Endometrial microvascular endothelial cells (primary cell): ENCODE results near the gene PFN3. TPM values are rescaled to one million over a fixed set of nuclear protein-coding genes. Genes with fewer than 3 reads are reported as not detected.

Experiments used
- in situ Hi-C: cut with HindIII; loops from 2 replicates; pipeline ENCODE4 v1.10.0; 2017; ENCODE audit warnings: low sequenced_read_pairs, low pct_unique_long_range_greater_than_20kb; ENCODE audit errors: inconsistent ontology term
- total RNA-seq: library from RNA; depleted of rRNA; stranded (reverse); fragments of >200 nt; gene quantifications from one replicate; pipeline ENCODE4 v1.2.3, GENCODE V29; 2015; ENCODE audit errors: inconsistent ontology term

Gene PFN3
- total RNA-seq, 1 donor from 2014 or later = not detected

DNA sequence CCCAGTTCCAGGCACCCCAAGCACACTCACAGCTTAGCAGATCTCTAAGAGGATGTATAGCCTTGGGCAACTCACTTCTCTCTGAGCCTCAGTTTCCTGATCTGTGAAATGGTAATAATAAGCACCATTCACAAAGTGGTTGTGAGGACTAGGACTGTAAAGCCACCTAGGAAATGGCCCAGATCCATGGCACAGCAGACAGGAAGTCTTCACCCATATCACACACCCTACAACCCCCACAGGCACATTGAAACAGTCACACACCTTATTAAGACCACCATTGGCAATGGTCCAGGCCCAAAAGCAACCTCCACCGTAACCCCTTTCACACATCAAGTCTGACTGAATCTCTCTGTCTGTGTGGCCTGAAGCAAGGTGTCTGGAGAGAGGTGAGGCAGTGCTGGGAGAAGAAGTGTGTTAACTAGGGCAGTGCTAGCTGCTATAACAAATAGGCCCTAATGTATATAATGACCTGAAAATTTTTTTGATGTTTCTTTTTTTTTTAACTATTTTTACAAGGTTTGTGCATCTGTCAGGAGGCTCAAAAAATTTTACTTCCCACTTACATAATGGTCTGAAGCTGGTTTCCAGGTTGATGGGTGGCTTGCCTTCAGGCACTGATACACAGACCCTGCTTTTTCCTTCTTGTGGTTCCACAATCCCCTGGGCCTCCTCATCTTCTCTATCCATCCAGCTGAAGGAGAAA is 45.1 kb downstream of the PFN3 start:
- in situ Hi-C loops = no loop called here

GRCh38 chr5:177354711-177355110 is 45.8 kb downstream of the PFN3 start:
- in situ Hi-C loops = no loop called here

DNA sequence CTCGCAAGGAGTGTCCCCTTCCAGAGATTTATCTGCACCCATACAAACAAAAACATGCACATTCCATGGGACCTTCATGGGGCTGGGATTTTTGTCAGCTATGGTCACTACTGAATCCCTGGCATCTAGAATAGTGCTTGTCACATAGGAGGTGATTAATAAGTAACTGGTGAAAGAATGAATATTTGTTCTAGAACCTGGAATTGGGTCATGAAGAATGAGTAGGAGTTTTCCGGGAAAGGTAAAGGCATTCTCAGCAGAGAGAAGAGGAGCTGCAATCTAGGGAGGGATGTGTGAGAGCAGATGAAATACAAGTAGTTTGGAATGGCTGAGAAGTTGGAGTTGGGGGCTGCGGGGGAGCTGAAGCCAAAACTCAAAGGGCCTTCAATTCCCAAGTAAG is 46.2 kb downstream of the PFN3 start:
- in situ Hi-C loops = no loop called here

DNA sequence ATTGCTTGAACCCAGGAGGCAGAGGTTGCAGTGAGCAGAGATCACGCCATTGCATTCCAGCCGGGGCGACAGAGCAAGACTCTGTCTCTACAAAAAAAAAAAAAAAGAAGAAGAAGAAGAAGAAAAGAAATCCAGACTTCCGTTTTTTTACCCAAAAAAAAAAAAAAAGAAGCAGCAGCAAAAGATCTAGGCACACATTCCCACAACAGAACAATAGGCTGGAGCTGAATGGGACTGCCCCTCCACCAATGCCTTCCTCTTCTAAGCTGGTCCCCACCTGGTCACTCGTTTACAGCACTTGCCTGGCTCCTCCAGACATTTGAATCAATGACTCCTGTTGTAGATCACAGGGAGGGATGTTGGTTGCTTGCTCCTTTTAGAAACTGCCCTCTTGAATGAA is 47.4 kb downstream of the PFN3 start:
- in situ Hi-C loops = no loop called here

GRCh38 chr5:177351392-177352329 is 48.8 kb downstream of the PFN3 start, which contains the start of gene LMAN2:
Gene LMAN2 (minus strand): TSS chr5:177351668. CDS start chr5:177351647, 21 bp downstream.
- in situ Hi-C loops = no loop called here

- in situ Hi-C loops = no loop called here
Observed at GRCh38 chr5:177350776-177351391, 49.6 kb downstream of the PFN3 start.

Other genes starting within 250 kb of the PFN3 start
- 20.3 TPM for gene RAB24, start 96.9 kb downstream of the PFN3 start, total RNA-seq
- 226 TPM for gene PRELID1, start 96.9 kb downstream of the PFN3 start, total RNA-seq
- gene MXD3, start 88.8 kb downstream of the PFN3 start, total RNA-seq = 48.7 TPM
- 318 TPM for gene LMAN2, start 49.0 kb downstream of the PFN3 start, total RNA-seq
- 7.2 TPM for gene RGS14, start 42.7 kb downstream of the PFN3 start, total RNA-seq
- not detected for gene SLC34A1, start 16.2 kb downstream of the PFN3 start, total RNA-seq
- gene F12, start 8.9 kb upstream of the PFN3 start, total RNA-seq = 0.28 TPM
- gene GRK6, start 26.0 kb upstream of the PFN3 start, total RNA-seq = 50.9 TPM
- 11.2 TPM for gene PRR7, start 46.2 kb upstream of the PFN3 start, total RNA-seq
- gene DBN1, start 73.0 kb upstream of the PFN3 start, total RNA-seq = 286 TPM
- 224 TPM for gene PDLIM7, start 96.9 kb upstream of the PFN3 start, total RNA-seq
- 3.0 TPM for gene DOK3, start 109.2 kb upstream of the PFN3 start, total RNA-seq
- 163 TPM for gene DDX41, start 116.3 kb upstream of the PFN3 start, total RNA-seq
- gene FAM193B, start 153.9 kb upstream of the PFN3 start, total RNA-seq = 32.3 TPM
- 170 TPM for gene TMED9, start 191.5 kb upstream of the PFN3 start, total RNA-seq
- 44.8 TPM for gene B4GALT7, start 199.5 kb upstream of the PFN3 start, total RNA-seq